Posterior cingulate gyrus (tissue), 11 donors: ENCODE results near the gene TSHZ2.
"Not testable (repeated sequence)": the region's sequence is repeated elsewhere in the genome, so short reads cannot be mapped to it uniquely, and the experiment has no call there.

Experiments used
- DNase-seq, 10 donors: peaks; one replicate each; pipeline versions ENCODE4 v3.0.0 to v3.0.0-alpha.2; 2020 to 2021; ENCODE audit warnings: mixed read lengths in 3 of 10
- intact Hi-C: fragments of 100-400 bp; cut with DNase I; formaldehyde crosslinking; loops from one replicate; pipeline ENCODE4 v1.15.1; 2023

The TSHZ2 gene

GRCh38 chr20:53023732-53024520 is 51.8 kb downstream of the TSHZ2 start:
- intact Hi-C loops, result no loop called here
- DNase-seq, result no peak

GRCh38 chr20:53024653-53025052 is 52.5 kb downstream of the TSHZ2 start:
- DNase-seq, intact Hi-C loops: not testable (repeated sequence)

GRCh38 chr20:53027089-53027488 is 54.9 kb downstream of the TSHZ2 start:
- no peak for DNase-seq
- intact Hi-C loops, result no loop called here

GRCh38 chr20:53028337-53029007 is 56.3 kb downstream of the TSHZ2 start:
- intact Hi-C loops, result no loop called here
- DNase-seq, result no peak

- intact Hi-C loops, result no loop called here
- no peak for DNase-seq
Observed at GRCh38 chr20:53030061-53030460, 57.9 kb downstream of the TSHZ2 start.

- intact Hi-C loops, result no loop called here
- no peak for DNase-seq
Observed at GRCh38 chr20:53032046-53032445, 59.9 kb downstream of the TSHZ2 start.

- no peak for DNase-seq
- intact Hi-C loops, result no loop called here
Observed at GRCh38 chr20:53032478-53032932, 60.3 kb downstream of the TSHZ2 start.

GRCh38 chr20:53033176-53033575 is 61.0 kb downstream of the TSHZ2 start:
- intact Hi-C loops, result no loop called here
- DNase-seq, result no peak

GRCh38 chr20:53034899-53035298 is 62.7 kb downstream of the TSHZ2 start:
- intact Hi-C loops, result no loop called here

GRCh38 chr20:53036992-53037391 is 64.8 kb downstream of the TSHZ2 start:
- intact Hi-C loops, result no loop called here
- peak in 1 of 10 donors; percentile 54 for DNase-seq

More at GRCh38 chr20:53034899-53035298, 62.7 kb downstream of the TSHZ2 start:
- DNase-seq, result no peak

- intact Hi-C loops, result no loop called here
- no peak for DNase-seq
Observed at GRCh38 chr20:53037621-53038020, 65.5 kb downstream of the TSHZ2 start.

- DNase-seq, result no peak
- intact Hi-C loops, result no loop called here
Observed at GRCh38 chr20:53038299-53038698, 66.1 kb downstream of the TSHZ2 start.

- intact Hi-C loops, result no loop called here
- DNase-seq, result peak in 1 of 10 donors; percentile 69
Observed at GRCh38 chr20:53040693-53041589, 68.8 kb downstream of the TSHZ2 start.

- intact Hi-C loops, result no loop called here
- DNase-seq, result no peak
Observed at GRCh38 chr20:53042521-53042920, 70.4 kb downstream of the TSHZ2 start.

- DNase-seq, result peak in 1 of 10 donors; percentile 70
- intact Hi-C loops, result no loop called here
Observed at GRCh38 chr20:53044296-53044695, 72.1 kb downstream of the TSHZ2 start.

- DNase-seq, result no peak
- intact Hi-C loops, result no loop called here
Observed at GRCh38 chr20:53045941-53046340, 73.8 kb downstream of the TSHZ2 start.

GRCh38 chr20:53047203-53047602 is 75.0 kb downstream of the TSHZ2 start:
- DNase-seq, result no peak
- intact Hi-C loops, result no loop called here

GRCh38 chr20:53048387-53048786 is 76.2 kb downstream of the TSHZ2 start:
- intact Hi-C loops, result no loop called here
- no peak for DNase-seq

- no peak for DNase-seq
- intact Hi-C loops, result no loop called here
Observed at GRCh38 chr20:53050338-53050737, 78.2 kb downstream of the TSHZ2 start.

- intact Hi-C loops, result no loop called here
- DNase-seq, result no peak
Observed at GRCh38 chr20:53052380-53052779, 80.2 kb downstream of the TSHZ2 start.

- no peak for DNase-seq
- intact Hi-C loops, result no loop called here
Observed at GRCh38 chr20:53053595-53053994, 81.4 kb downstream of the TSHZ2 start.
